MG63 (cell line): ENCODE results near the gene FAXC. TPM values are rescaled to one million over a fixed set of nuclear protein-coding genes. Genes with fewer than 3 reads are reported as not detected.
"Not testable (repeated sequence)": the region's sequence is repeated elsewhere in the genome, so short reads cannot be mapped to it uniquely, and the experiment has no call there.

Source experiments
- DNase-seq: peaks from one replicate; pipeline ENCODE4 v3.0.0-alpha.2; 2020
- H3K27me3 ChIP-seq: fragments of 250-450 bp; sonication (Bioruptor Pico); 2 replicates; pipeline ENCODE4 v1.5.1; 2020; ENCODE audit warnings: mild to moderate bottlenecking, moderate library complexity
- H3K36me3 ChIP-seq: fragments of 250-450 bp; sonication (Bioruptor Pico); 2 replicates; pipeline ENCODE4 v1.5.1; 2020; ENCODE audit warnings: mild to moderate bottlenecking, moderate library complexity
- H3K4me3 ChIP-seq: fragments of 250-450 bp; sonication (Bioruptor Pico); 2 replicates; pipeline ENCODE4 v1.5.1; 2020; ENCODE audit warnings: mild to moderate bottlenecking, moderate library complexity
- H3K9me3 ChIP-seq: fragments of 250-450 bp; sonication (Bioruptor Pico); 2 replicates; pipeline ENCODE4 v1.5.1; 2020; ENCODE audit warnings: mild to moderate bottlenecking, moderate library complexity
- total RNA-seq: library from RNA; depleted of rRNA; stranded (reverse); fragments of >200 nt; shearing (Covaris generic); gene quantifications from 2 replicates; pipeline ENCODE4 v1.2.3, GENCODE V29; 2014; ENCODE audit warnings: low replicate concordance; rRNA removed

FAXC gene
- total RNA-seq, 1 experiment from 2014 or later, result 9.0 TPM

- H3K27me3 ChIP-seq, result not testable (repeated sequence)
Observed at GRCh38 chr6:99266996-99267395, 82.5 kb downstream of the FAXC start.

DNA sequence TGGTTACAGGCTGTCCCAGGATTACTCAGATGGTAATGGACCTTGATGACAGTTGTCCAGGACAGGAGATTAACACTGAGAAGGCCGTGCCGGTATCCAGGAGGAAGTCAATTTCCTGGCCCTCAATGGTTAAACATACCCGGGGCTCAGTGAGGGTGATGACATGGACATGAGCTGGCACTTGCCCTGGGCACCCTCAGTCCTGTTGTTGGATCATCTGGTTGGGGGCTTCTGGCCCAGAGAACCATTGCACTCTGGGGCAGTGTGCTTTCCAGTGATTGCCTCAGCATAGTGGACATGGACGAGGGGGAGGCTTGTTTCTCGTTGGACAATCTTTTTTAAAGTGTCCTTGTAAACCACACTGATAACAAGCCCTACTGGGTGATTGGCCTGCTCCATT lies 84.0 kb downstream of the FAXC start:
- not testable (repeated sequence) for DNase-seq, H3K9me3 ChIP-seq, H3K4me3 ChIP-seq, H3K27me3 ChIP-seq, H3K36me3 ChIP-seq

More at GRCh38 chr6:99266996-99267395, 82.5 kb downstream of the FAXC start:
- H3K36me3 ChIP-seq, H3K4me3 ChIP-seq, H3K9me3 ChIP-seq, DNase-seq: not testable (repeated sequence)

DNA sequence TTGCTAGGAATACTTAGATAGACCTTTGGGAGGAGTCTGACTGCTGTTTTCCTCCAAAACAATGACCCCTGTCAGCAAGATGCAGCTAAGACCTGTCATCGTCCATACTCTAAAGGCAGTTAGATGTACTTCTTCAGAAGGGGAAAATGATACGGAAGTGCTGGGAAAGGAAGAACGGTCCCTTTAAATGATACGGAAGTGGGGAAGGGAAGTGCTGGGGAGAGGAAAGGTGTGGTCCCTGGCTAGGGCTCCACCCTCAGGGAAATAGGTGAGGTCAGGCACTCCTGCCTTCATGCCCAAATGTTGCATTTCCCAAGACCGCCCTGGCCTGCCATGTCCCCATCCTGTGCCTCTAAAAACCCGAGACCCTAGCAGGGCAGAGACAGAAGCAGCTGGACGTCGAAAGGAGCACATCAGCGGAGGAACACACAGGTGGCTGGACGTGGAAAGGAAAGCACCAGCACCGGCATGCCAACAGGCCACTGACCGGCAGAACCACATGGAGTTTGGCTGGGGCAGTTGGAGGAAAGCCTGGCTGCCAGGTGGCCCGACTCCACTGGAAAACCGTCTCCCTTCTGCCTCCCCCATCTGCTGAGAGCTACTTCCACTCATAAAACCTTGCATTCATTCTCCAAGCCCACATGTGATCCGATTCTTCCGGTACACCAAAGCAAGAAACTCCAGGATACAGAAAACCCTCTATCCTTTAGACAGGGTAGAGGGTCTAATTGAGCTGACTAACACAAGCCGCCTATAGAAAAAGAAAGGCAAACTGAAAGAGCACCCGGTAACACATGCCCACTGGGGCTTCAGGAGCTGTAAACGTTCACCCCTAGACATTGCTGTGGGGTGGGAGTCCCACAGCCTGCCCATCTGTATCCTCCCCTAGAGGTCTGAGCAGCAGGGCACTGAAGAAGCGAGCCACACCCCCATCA lies 94.6 kb downstream of the FAXC start:
- Histone ChIP-seq H3K36me3 (no peaks in the 10 kb centered on the region), H3K9me3 (no peaks in the 10 kb centered on the region), H3K4me3 (no peak overlapping the region), H3K27me3 (peaks cover 3% of the 10 kb centered on the region; the same call in 1 of the 2 replicates)
- DNase-seq, result no peak

GRCh38 chr6:99253271-99253670 lies 96.2 kb downstream of the FAXC start:
- H3K4me3 ChIP-seq, result no peak overlapping the region
- no peaks in the 10 kb centered on the region for H3K36me3 ChIP-seq
- no peak for DNase-seq
- H3K9me3 ChIP-seq, result no peaks in the 10 kb centered on the region
- peaks cover 3% of the 10 kb centered on the region; the same call in 1 of the 2 replicates for H3K27me3 ChIP-seq

DNA sequence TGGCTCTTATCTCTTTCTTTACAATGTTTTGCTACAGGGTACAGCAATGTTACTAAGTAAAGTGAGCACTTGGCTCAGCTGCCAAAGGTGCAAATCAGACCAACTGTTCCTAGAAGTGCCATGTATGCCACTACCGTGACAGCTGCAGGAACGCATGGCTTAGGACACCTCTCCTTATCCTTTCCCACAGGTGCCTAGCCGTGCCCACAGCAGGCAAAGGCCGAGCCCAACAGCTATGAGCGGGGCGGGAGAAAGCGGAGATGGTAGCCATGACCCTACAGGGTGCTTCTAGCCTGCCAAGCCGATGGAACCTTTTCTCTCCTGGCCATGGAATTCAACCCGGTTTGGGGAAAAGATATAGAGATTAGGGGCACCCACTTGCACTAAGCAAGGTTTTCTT lies 97.1 kb downstream of the FAXC start:
- no peaks in the 10 kb centered on the region for H3K36me3 ChIP-seq
- DNase-seq, result no peak
- H3K4me3 ChIP-seq, result no peak overlapping the region
- H3K9me3 ChIP-seq, result no peaks in the 10 kb centered on the region
- peaks cover 3% of the 10 kb centered on the region; the same call in 1 of the 2 replicates for H3K27me3 ChIP-seq

GRCh38 chr6:99250476-99250875 lies 99.0 kb downstream of the FAXC start:
- Histone ChIP-seq H3K27me3 (peaks cover 3% of the 10 kb centered on the region; the same call in 1 of the 2 replicates), H3K9me3 (no peaks in the 10 kb centered on the region), H3K36me3 (no peaks in the 10 kb centered on the region), H3K4me3 (no peak overlapping the region)
- DNase-seq, result no peak

DNA sequence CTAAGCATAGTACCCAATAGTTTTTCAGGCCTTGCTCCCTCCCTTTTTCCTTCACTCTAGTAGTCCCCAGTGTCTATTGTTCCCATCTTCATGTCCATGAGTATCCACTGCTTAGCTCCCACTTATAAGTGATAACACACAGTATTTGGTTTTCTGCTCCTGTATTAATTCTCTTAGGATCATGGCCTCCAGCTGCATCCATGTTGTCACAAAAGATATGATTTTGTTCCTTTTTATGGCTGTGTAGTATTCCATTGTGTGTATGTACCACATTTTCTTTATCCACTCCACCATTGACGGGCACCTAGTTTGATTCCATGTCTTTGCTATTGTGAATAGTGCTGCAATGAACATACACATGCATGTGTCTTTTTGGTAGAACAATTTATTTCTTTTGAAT lies 102.9 kb downstream of the FAXC start:
- Histone ChIP-seq H3K27me3 (no peaks in the 10 kb centered on the region; the same call in 1 of the 2 replicates), H3K36me3 (no peaks in the 10 kb centered on the region), H3K4me3 (no peak overlapping the region), H3K9me3 (no peaks in the 10 kb centered on the region)
- no peak for DNase-seq

DNA sequence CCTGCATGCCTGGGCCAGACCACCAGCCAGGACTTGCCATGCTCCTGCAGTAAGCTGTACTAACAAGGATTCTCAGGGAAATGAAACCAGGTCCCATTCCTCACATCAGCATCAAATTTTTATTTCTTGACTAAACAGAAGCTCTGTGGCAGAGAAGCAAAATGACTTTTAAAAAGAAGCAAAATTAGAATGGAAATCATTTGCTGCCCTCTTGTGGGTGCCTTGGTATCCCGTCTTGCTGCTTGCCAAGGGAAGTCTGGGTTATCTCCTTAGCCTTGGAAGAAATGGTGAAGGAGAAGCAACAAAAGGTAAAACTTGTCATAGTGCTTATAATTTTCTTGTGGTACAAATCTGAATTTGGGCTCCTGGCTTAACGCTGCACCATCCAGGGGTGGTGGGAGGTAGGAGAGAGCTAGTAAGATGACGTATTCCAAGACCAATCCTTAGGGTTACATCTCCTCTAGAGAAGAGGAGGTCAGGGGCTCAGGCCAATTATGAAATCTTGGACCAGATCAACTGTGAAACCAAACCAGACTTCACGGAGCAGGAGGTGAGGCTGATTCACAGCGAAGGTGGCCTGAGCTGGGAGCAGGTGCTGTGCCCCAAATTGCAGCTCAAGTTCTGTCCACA lies 107.5 kb downstream of the FAXC start:
- no peak overlapping the region for H3K4me3 ChIP-seq
- H3K9me3 ChIP-seq, result no peaks in the 10 kb centered on the region
- H3K27me3 ChIP-seq, result no peaks in the 10 kb centered on the region
- DNase-seq, result no peak
- H3K36me3 ChIP-seq, result no peaks in the 10 kb centered on the region

DNA sequence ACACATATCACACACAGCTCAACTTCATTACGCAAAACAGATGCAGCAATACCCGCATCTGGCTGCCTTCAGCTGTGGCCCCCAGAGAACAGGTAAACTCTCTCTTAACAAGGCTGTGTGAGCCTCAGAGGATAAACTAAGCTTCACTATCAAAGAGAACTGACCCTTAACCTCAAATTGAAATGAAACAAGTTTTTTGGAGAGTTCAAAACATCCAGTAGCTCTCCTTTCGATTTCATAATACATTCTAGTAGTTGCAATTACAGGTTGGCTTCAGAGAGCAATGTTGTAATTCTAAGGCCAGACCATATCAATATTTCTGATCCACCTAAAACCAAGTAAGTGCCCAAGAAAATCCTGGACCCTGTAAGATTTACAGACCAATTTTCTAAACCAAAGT lies 113.5 kb downstream of the FAXC start:
- DNase-seq, result no peak
- H3K4me3 ChIP-seq, result no peak overlapping the region
- H3K9me3 ChIP-seq, result no peaks in the 10 kb centered on the region
- no peaks in the 10 kb centered on the region for H3K36me3 ChIP-seq
- H3K27me3 ChIP-seq, result peaks cover 19% of the 10 kb centered on the region

DNA sequence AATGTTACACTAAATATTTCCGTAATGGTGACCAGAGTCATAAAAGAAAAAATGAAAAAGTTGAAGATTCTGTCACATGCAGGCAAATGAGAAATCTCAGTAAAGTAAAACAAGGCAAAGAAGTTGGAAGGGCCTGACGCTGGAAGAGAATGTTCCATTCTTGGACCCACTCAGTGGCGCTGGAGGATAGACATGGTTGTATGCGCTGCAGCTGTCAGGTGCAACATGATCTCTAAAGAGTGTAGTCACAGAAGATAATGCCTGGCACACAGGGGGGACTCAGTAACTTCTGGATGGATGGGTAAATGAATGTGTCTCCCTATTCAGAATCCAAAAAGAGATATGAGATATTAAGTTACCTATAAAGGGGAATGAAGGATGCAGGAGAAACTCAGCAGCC lies 116.3 kb downstream of the FAXC start:
- no peak for DNase-seq
- Histone ChIP-seq H3K36me3 (no peaks in the 10 kb centered on the region), H3K27me3 (peaks cover 19% of the 10 kb centered on the region), H3K4me3 (no peak overlapping the region), H3K9me3 (no peaks in the 10 kb centered on the region)

GRCh38 chr6:99232056-99232455 lies 117.4 kb downstream of the FAXC start:
- H3K4me3 ChIP-seq, result no peak overlapping the region
- no peak for DNase-seq
- no peaks in the 10 kb centered on the region for H3K9me3 ChIP-seq
- H3K27me3 ChIP-seq, result peaks cover 19% of the 10 kb centered on the region
- no peaks in the 10 kb centered on the region for H3K36me3 ChIP-seq

DNA sequence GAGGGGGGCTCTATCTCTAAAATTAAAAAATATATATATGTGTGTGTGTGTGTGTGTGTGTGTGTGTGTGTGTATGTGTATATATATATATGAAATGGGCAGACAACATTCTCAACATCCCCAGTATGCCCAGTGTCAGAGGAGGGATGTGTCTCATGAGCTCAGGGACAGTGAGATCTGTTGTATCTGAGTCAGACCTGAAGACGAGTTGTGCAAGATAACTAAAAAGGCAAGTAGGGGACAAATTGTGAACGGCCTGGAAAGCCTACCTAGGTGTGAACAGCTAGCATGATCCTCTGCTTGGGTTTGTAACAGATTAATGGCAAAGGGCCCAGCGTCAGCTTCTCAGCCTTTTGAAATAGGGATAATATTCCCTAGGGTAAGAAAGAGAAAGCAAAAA lies 124.3 kb downstream of the FAXC start:
- H3K9me3 ChIP-seq, result no peaks in the 10 kb centered on the region
- no peaks in the 10 kb centered on the region; the same call in 1 of the 2 replicates for H3K27me3 ChIP-seq
- DNase-seq, result no peak
- no peaks in the 10 kb centered on the region for H3K36me3 ChIP-seq
- no peak overlapping the region for H3K4me3 ChIP-seq

Other genes starting within 250 kb of the FAXC start
- gene COQ3, start 44.5 kb upstream of the FAXC start, total RNA-seq, result 5.6 and 15.5 TPM in 2 replicates
- 9.4 and 9.5 TPM in 2 replicates for gene PNISR, start 75.6 kb upstream of the FAXC start, total RNA-seq
- 12.8 and 30.5 TPM in 2 replicates for gene USP45, start 165.7 kb upstream of the FAXC start, total RNA-seq
- 129 and 226 TPM in 2 replicates for gene CCNC, start 219.0 kb upstream of the FAXC start, total RNA-seq